GM19043 (cell line): ENCODE measurements around the gene ARID4B.

Source experiments
- ATAC-seq: cut with Tn5 transposase; IDR thresholded peaks from one replicate; pipeline ENCODE4 v1.9.1; 2021; ENCODE audit warnings: low read depth; ENCODE audit not compliant: unreplicated experiment

The ARID4B gene

DNA sequence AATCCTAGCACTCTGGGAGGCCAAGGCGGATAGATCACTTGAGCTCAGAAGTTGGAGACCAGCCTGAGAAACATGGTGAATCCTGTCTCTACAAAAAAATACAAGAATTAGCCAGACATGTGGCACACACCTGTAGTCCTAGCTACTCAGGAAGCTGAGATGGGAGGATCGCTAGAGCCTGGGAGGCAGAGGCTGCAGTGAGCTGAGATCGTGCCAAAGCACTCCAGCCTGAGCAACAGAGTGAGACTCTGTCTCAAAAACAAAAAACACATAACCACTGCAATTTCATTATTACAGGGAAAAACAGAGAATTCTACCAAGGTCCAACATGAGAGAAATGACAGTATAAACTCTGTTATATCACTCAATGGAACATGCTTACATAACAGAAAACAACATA lies 194.9 kb downstream of the ARID4B start:
- ATAC-seq, result no peak

DNA sequence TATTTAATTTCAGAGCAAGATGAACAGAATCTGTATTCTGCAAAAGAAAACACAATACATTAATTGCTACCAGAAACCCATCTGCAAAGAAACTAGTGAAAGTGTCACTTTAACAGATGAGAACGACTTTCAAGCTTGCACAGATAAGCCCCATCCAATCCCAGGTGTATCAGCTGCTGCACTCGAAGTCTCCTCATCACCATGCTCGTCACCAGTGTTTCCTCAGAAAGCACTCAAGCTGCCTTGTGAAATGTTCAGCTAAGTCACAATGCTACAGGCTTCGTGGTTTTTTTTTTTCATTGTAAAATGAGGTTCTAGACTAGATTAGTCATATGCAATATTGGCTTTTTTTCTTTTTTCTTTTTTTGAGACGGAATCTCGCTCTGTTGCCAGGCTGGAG lies 196.0 kb downstream of the ARID4B start:
- ATAC-seq, result no peak

DNA sequence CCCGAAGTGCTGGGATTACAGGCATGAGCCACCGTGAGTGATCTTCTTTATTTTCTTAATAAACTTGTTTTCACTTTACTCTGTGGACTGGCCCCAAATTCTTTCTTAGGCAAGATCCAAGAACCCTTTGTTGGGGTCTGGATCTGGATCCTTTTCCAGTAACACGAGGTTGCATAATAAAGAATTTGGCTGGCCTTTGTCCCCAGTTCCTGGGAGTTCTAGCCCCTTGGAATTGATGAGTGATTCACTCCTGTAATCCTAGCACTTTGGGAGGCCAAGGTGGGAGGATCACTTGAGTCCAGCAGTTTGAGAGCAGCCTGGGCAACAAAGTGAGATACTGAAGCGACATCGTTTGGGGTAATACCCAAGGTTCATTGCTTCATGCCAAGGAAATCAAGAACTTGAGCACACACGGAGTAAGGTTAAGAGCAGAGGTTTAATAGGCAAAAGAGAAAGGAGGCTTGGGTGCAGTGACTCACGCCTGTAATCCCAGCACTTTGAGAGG lies 197.2 kb downstream of the ARID4B start:
- no peak for ATAC-seq

DNA sequence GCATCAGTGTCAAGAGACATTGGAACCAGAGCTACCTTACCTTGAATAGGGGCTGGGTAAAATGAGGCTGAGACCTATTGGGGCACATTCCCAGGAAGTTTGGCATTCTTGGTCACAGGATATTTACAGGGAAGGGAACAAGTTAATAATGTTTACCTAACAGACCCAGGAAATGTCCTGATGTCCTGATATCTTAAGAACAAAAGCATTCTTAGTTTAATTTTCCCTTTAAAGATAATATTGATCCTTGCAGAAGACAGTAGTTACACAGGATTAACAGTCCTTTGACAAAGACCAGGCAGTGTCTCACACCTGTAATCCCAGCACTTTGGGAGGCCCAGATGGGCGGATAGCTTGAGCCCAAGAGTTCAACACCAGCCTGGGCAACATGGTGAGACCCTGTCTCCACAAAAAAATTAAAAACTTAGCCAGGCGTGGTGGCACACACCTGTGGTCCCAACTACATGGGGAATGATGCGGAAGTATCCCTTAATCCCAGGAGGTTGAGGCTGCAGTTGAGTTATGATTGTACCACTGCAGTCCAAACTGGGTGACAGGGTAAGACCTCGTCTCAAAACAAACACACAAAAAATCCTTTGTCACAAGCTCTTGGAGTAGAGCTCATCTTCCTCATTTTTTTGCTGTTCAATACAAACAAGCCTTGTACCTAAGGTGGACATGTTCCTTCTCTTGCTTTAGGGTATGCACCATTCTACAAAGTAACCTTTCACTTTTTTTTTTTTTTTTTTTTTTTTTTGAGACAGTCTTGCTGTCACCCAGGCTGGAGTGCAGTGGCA lies 198.0 kb downstream of the ARID4B start:
- no peak for ATAC-seq

DNA sequence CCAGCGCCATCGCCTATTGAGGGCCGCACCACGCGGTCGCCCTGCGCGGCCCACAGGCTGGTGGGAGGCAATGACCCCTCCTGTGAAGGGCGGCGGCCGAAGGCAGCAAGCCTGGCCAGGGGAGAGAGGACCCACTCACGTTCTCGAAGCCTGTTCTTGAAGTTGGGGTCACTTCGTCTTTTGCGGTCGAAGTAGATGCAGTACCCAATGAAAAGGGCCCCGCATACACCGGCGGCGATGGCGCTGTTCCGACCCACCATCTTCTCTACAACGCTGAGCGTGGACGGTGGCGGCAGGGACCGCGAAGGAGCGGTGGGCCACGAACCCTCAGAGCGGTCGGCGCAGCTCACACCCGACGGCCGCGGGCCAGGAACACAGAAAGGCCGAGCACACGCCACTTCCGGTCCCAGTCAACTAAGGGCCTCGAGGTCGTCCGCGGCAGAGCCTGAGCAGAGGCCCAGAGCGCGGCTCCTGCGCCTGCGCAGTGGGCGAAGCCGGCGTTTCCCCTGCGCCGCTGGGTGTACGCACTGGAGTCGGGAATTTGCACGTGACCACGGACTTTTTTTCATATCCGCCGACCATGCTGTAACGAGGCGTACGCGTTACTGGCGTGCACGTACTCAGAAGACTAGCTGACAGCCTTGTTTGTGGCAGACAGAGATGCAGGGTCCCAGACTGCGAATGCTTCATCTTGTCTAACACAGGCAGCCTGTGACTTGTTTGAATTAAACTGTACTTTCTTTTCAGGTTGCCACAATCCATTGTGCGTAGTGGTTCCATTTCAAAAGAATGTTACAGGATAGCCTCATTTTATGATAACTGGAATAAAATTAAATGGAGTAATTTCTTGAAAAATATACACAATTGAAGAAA lies 199.3 kb downstream of the ARID4B start, which contains the start of gene TOMM20:
Gene TOMM20, minus strand, starts transcription at position 382 of the 873 bp plus-strand sequence. Its CDS starts 122 bp downstream, at position 260.
- peak; percentile 92 for ATAC-seq

DNA sequence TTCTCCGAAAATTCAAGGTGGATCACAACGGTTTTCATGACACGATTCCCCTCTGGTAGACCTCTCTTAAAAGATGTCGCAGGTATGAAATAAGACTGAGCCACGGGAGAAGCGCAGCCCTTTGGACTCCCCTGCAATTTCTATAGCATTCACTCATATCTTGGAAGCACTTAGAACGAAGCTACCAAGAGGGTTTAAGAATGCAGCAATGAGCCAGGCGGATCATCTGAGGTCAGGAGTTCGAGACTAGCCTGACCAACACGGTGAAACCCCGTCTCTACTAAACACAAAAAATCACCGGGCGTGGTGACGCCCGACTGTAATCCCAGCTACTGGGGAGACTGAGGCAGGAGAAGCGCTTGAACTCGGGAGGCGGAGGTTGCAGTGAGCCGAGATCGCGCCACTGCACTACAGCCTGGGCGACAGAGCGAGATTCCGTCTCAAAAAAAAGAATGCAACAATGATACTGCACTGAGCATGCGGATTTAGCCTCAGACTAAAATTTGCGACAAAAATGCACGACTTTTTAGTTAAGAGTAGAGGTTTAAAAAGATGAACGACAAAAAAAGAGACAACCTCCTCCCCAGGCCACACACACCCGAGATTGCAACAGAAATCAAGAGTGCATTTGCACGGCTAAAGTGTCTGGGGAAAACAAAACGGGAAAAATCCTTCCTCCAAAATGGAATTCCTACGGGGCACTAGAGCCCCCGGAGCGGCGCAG lies 200.1 kb downstream of the ARID4B start:
- ATAC-seq, result no peak

DNA sequence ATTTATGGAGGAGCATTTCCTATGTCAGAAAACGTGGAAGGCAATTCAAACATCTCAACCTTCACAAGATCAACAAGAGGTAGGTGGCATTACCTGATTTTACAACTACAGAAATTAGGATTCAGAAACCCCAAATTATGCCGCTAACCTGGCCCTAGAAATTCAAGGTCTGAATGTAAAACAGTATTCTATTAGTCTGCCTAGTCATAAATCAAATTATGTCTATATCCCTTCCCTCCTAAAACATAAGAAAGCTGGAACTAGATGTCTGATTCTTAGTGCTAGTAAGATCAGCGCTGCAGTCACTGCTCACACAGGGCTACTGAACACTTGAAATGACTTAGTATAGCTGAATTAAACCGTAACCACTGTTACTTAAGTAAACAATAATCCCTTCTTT lies 200.8 kb downstream of the ARID4B start:
- ATAC-seq, result no peak

DNA sequence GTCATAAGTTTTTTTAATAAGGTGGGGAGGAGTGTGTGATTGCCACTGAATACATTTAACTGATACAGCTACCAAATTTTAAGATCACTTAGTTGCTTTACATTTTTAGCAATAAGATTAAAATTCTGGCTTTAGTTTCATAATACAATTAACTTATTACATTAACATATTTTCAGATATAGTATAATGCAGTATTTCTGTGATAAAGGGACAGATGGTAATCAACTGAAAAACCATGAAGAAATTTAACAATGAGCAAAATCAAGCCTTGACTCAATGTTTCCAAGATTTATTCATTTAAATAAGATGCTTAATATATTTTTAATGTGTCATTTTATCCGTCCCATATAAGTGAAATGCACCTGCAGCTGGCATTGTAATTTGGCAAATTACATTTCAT lies 203.3 kb downstream of the ARID4B start:
- ATAC-seq, result no peak

DNA sequence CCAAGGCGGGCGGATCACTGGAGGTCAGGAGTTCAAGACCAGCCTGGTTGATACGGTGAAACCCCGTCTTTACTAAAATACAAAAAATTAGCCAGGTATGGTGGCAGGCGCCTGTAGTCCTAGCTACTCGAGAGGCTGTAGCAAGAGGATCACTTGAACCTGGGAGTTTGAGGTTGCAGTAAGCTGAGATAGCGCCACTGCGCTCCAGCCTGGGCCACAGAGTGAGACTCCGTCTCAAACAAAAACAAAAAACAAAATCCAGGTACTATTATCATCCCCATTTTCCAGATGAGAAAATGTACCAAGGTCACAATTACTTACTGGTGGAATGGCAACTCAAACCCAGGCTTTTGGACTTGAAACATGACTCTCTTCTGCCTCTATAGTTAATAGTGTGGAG lies 203.9 kb downstream of the ARID4B start:
- no peak for ATAC-seq

DNA sequence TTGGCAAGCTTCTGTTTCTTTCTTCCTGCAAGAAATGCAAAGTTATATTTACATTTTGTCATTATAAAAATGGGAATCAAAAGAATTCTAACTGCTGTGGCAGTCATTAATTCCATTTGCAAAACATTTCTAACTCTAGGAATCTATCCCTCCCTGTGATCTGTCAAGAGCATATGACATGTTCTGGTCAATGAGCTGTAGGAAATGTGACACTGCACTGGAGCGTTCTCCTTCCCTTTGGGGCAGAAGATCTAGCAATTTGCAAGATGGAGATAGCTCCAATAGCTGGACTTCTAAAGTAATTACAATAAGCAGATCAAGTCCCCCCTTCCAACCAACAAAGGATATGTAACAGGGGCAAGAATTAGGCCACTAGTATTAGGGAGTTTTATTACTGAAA lies 205.6 kb downstream of the ARID4B start:
- ATAC-seq, result no peak
